ENCODE data around the gene EP400.

The EP400 gene

DNA sequence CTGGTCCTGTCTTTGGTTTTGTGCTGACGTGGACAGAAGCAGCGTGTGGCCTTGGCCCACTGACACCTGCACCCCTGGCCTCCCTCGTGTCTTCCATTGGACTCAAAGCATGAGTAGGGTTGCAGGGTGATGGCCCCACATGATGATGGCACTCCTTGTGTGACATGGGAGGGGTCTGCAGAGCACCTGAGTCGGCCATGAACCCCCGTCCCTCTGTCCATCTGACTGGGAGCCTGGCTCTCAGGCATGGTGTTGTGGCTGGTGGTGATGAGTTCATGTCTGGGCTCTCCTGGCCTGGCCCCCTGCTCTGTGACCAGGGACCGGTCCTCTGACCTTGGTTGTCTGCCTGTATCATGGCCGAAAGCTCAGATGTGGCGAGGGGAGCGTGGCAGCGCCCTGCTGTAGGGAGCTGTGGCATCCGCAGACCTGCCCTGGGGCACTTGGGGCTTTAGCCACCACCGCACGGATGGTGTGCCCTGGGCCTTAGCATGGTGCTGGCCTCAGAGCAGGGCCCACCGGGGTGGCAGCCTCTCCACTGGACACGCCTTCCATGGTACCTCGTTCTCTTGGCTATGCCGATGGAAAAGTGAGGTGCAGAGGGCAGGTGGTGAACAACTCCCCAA, 38.6 kb upstream of the EP400 start:
- no peak for DNase-seq (ENCODE audit: low read depth, low spot score)
- H3K27ac ChIP-seq: no peak overlapping the region

DNA sequence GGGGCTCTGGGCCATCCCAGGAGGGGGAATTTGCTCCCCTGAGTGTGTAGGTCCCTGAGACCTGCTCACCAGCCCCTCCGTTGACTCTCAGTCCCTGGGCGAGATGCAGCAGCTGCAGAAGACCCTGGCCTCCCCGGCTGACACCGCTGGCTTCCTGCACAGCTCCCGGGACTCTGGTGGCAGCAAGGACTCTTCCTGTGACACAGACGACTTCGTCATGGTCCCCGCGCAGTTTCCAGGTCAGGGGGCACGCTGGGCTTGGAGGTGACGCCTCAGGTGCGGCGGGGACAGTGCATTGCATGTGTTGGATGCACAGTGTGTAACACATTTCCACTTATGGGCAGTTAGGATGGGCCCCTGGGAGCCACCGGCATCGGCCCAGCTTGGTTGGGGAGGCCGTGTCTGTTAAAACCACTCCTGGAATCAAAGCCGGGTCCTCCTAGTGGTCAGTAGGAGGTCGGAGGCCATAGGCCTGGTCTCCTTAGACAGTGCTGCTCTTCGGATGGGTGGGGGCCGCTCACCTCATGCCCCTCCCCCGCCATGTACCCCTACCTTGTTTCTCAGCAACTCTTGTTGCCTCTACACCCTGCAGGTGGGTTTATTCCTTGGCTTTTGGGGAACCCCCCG, 37.8 kb upstream of the EP400 start:
- no peak for DNase-seq (ENCODE audit: low read depth, low spot score)
- H3K27ac ChIP-seq: no peak overlapping the region

DNA sequence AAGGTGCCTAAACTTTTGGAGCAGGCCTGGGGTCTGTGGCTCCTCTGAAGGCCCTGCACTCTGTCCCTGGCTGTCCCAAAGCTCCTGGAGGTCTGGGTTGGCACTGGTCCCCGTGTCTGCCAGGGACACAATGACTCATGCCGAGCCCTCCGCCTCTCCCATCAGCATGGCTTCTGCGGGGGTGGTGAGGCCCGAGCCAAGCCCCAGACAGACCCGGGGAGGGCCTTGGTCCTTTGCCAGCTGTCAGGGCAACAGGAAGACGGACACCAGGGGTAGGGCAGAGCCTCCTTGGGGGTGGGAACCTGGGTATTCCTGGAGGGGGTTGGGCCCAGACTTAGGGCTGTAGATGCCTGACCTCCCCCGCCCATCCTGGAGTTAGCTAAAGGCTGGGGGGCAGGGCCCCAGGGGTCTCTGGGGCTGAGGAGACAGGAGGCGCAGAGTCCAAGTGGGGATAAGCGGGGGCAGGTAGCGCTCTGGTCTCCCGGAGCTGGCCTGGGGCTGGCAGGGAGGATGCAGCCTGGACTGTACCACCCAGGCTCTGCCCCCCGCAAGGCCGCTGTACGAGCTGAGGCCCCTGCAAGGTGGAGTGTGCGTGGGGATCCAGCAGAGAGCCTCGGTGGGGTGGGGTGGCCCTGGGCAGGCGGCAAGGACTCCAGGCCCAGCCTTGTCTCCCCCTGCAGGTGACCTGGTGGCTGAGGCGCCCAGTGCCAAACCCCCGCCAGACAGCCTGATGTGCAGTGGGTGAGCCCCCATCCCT, 37.0 kb upstream of the EP400 start:
- no peak overlapping the region for H3K27ac ChIP-seq

GRCh38 chr12:131913666-131914065, 36.1 kb upstream of the EP400 start:
- no peak overlapping the region for H3K27ac ChIP-seq
- no peak for DNase-seq (ENCODE audit: low read depth, low spot score)

More for the DNA sequence above, 37.0 kb upstream of the EP400 start:
- DNase-seq (ENCODE audit: low read depth, low spot score): no peak

GRCh38 chr12:131914179-131914702, 35.5 kb upstream of the EP400 start:
- H3K27ac ChIP-seq: no peak overlapping the region
- DNase-seq (ENCODE audit: low read depth, low spot score): no peak

GRCh38 chr12:131915000-131915689, 34.6 kb upstream of the EP400 start:
- no peak for DNase-seq (ENCODE audit: low read depth, low spot score)
- H3K27ac ChIP-seq: no peak overlapping the region

DNA sequence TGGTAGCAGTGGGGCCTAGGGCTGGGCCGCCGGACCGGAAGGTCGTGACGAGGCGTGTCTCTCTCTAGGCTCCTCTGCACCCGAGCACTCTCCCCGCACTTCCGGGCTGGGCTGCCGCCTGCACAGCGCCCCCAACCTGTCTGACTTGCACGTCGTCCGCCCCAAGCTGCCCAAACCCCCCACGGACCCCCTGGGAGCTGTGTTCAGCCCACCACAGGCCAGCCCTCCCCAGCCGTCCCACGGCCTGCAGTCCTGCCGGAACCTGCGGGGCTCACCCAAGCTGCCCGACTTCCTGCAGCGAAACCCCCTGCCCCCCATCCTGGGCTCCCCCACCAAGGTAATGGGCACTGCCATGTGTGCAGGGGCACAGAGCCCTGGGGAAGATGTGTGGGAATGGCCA, 33.9 kb upstream of the EP400 start:
- DNase-seq (ENCODE audit: low read depth, low spot score): no peak
- H3K27ac ChIP-seq: no peak overlapping the region

- H3K27ac ChIP-seq: no peak overlapping the region
- no peak for DNase-seq (ENCODE audit: low read depth, low spot score)
Measured at GRCh38 chr12:131916306-131917138, 33.2 kb upstream of the EP400 start.

GRCh38 chr12:131917139-131917710, 32.5 kb upstream of the EP400 start:
- no peak overlapping the region for H3K27ac ChIP-seq
- no peak for DNase-seq (ENCODE audit: low read depth, low spot score)

GRCh38 chr12:131917711-131918306, 31.9 kb upstream of the EP400 start:
- no peak for DNase-seq (ENCODE audit: low read depth, low spot score)
- H3K27ac ChIP-seq: no peak overlapping the region

DNA sequence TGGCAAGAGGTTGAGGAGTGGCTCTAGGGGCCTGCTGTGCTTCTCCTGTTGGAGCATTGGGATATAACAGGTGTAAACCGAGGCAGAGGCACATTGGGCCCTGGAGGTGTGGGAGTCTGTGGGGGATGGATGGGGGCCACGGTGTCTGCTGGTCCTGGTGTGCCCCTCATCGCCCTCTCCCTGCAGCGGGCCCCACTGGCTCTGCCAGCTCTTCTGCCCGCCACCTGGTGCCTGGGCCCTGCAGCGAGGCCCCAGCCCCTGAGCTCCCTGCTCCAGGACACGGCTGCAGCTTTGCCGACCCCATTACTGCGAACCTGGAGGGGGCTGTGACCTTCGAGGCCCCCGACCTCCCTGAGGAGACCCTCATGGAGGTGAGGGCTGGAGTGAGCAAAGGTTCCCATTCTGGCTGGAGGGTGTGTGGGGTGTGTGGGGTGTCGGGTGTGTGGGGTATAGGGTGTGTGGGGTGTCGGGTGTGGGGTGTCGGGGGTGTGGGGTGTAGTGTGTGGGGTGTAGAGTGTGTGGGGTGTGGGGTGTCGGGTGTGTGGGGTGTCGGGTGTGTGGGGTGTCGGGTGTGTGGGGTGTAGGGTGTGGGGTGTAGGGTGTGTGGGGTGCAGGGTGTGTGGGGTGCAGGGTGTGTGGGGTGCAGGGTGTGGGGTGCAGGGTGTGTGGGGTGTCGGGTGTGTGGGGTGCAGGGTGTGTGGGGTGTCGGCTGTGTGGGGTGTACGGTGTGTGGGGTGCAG, 31.3 kb upstream of the EP400 start:
- H3K27ac ChIP-seq: no peak overlapping the region
- no peak for DNase-seq (ENCODE audit: low read depth, low spot score)

DNA sequence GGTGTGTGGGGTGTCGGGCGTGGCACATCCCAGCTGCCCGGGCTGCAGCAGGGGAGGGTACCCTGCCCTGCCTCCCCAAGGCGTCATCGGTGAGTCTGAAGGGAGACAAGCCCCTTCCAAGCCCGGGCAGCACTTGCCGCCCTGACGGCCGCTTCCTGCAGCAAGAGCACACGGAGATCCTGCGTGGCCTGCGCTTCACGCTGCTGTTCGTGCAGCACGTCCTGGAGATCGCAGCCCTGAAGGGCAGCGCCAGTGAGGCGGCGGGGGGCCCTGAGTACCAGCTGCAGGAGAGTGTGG, 30.7 kb upstream of the EP400 start:
- DNase-seq (ENCODE audit: low read depth, low spot score): no peak
- H3K27ac ChIP-seq: no peak overlapping the region

- no peak overlapping the region for H3K27ac ChIP-seq
- no peak for DNase-seq (ENCODE audit: low read depth, low spot score)
Measured at GRCh38 chr12:131919366-131920156, 30.2 kb upstream of the EP400 start.

DNA sequence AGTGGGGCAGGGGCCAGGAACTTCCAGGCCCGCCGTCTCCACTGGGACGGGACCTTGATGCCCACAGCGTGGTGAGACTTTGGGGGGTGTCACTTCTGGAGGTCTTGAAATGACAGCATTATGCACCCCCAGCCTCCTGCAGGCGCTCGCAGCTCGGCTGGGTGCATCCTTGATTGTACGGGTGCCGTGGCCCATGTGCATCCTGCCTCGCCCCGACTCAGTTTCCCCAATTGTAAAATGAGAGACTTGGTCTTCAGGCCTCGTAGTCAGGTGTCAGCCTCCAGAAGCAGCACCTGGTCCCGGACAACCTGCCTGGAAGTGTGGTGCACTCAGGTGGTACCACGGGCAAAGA, 29.6 kb upstream of the EP400 start:
- H3K27ac ChIP-seq: no peak overlapping the region
- no peak for DNase-seq (ENCODE audit: low read depth, low spot score)

- no peak for DNase-seq (ENCODE audit: low read depth, low spot score)
- H3K27ac ChIP-seq: no peak overlapping the region
Measured at GRCh38 chr12:131920902-131921840, 28.6 kb upstream of the EP400 start.

- no peak overlapping the region for H3K27ac ChIP-seq
- DNase-seq (ENCODE audit: low read depth, low spot score): no peak
Measured at GRCh38 chr12:131921866-131922769, 27.6 kb upstream of the EP400 start.

Measured in epithelial cell of prostate (primary cell).